SK-N-SH treated with all-trans-retinoic acid at 6 μM for 48 hours (cell line): ENCODE results near the gene APEH.

Experiments
- CREB5 ChIP-seq: fragments of 250-450 bp; sonication (Bioruptor Pico); IDR thresholded peaks from 2 replicates; pipeline ENCODE4 v1.5.1; 2020; ENCODE audit warnings: low read depth, mild to moderate bottlenecking, moderate library complexity
- CSDC2 ChIP-seq: fragments of 250-450 bp; sonication (Bioruptor Pico); IDR thresholded peaks from 2 replicates; pipeline ENCODE4 v1.5.0; 2020; ENCODE audit warnings: mild to moderate bottlenecking, moderate library complexity
- CSRNP3 ChIP-seq: fragments of 250-450 bp; sonication (Bioruptor Pico); IDR thresholded peaks from 2 replicates; pipeline ENCODE4 v1.5.1; 2021; ENCODE audit warnings: mild to moderate bottlenecking, moderate library complexity
- ESRRG ChIP-seq: fragments of 250-450 bp; sonication (Bioruptor Pico); IDR thresholded peaks from 2 replicates; pipeline ENCODE4 v1.6.1; 2021; ENCODE audit warnings: mild to moderate bottlenecking
- RARB ChIP-seq: fragments of 250-450 bp; sonication (Bioruptor Pico); IDR thresholded peaks from 2 replicates; pipeline ENCODE4 v1.8.0; 2021; ENCODE audit warnings: mild to moderate bottlenecking, moderate library complexity
- TCF4 ChIP-seq: fragments of 250-450 bp; sonication (Bioruptor Pico); IDR thresholded peaks from 2 replicates; pipeline ENCODE4 v1.8.0; 2021; ENCODE audit warnings: mild to moderate bottlenecking, moderate library complexity, borderline replicate concordance
- ZC3H10 ChIP-seq: fragments of 250-450 bp; sonication (Bioruptor Pico); IDR thresholded peaks from 2 replicates; pipeline ENCODE4 v1.5.1; 2021; ENCODE audit warnings: mild to moderate bottlenecking, moderate library complexity
- ZFP3 ChIP-seq: fragments of 250-450 bp; sonication (Bioruptor Pico); IDR thresholded peaks from 2 replicates; pipeline ENCODE4 v1.5.0; 2020; ENCODE audit warnings: mild to moderate bottlenecking, moderate library complexity

- no peak for TF ChIP-seq CSRNP3 (CRISPR knock-in tag)
- no peak for TF ChIP-seq TCF4 (CRISPR knock-in tag)
- TF ChIP-seq CREB5 (CRISPR knock-in tag), result no peak
- TF ChIP-seq CSDC2 (CRISPR knock-in tag), result no peak
- TF ChIP-seq ESRRG, result no peak
- TF ChIP-seq ZFP3 (CRISPR knock-in tag), result no peak
- TF ChIP-seq ZC3H10, result no peak
- TF ChIP-seq RARB, result no peak
Measured at GRCh38 chr3:49646236-49646635, 27.9 kb upstream of the APEH start.
